Nephron (organoid): ENCODE measurements around the gene TNPO2.

Experiments
- H3K27ac Mint-ChIP-seq, 3 experiments: 2 replicates each; pipeline ENCODE4 v1.8.0; 2020; ENCODE audit warnings: mixed read lengths in 3 of 3, mild to moderate bottlenecking in 2 of 3, moderate library complexity in 1 of 3
- H3K27me3 Mint-ChIP-seq: 2 replicates; pipeline ENCODE4 v1.8.0; 2021; ENCODE audit warnings: low read depth, mild to moderate bottlenecking, moderate library complexity, mixed read lengths
- H3K36me3 Mint-ChIP-seq: 2 replicates; pipeline ENCODE4 v1.8.0; 2020; ENCODE audit warnings: low read depth, mixed read lengths
- H3K4me1 Mint-ChIP-seq: 2 replicates; pipeline ENCODE4 v1.8.0; 2020; ENCODE audit warnings: mixed read lengths
- H3K4me3 Mint-ChIP-seq, 3 experiments: 2 replicates each; pipeline ENCODE4 v1.8.0; 2020; ENCODE audit warnings: mild to moderate bottlenecking in 3 of 3, mixed read lengths in 3 of 3, moderate library complexity in 2 of 3
- H3K9me3 Mint-ChIP-seq: 2 replicates; pipeline ENCODE4 v1.8.0; 2020; ENCODE audit warnings: mixed read lengths
- CTCF ChIP-seq, 3 experiments: fragments of 200-600 bp; sonication (generic); IDR thresholded peaks; one replicate each; pipeline ENCODE4 v1.5.0; 2021; ENCODE audit warnings: antibody characterized with exemption in 3 of 3; ENCODE audit not compliant: unreplicated experiment in 3 of 3

Gene TNPO2

GRCh38 chr19:12652219-12652618 is 71.5 kb downstream of the TNPO2 start:
- TF ChIP-seq CTCF (IDR thresholded peaks at IDR 0.05; ENCODE audit: unreplicated experiment in 3 of 3): no peak
- Mint-ChIP-seq H3K4me3 (no peak overlapping the region), H3K27me3 (no peaks in the 10 kb centered on the region)

GRCh38 chr19:12649941-12650340 is 73.8 kb downstream of the TNPO2 start:
- Mint-ChIP-seq H3K27me3 (no peaks in the 10 kb centered on the region), H3K27ac (no peak overlapping the region), H3K9me3 (no peaks in the 10 kb centered on the region), H3K36me3 (peaks cover 20% of the 10 kb centered on the region), H3K4me1 (no peaks in the 10 kb centered on the region), H3K4me3 (no peak overlapping the region)
- TF ChIP-seq CTCF (IDR thresholded peaks at IDR 0.05; ENCODE audit: unreplicated experiment in 3 of 3): no peak

More at GRCh38 chr19:12652219-12652618, 71.5 kb downstream of the TNPO2 start:
- Mint-ChIP-seq H3K36me3 (peaks cover 34% of the 10 kb centered on the region), H3K9me3 (no peaks in the 10 kb centered on the region), H3K27ac (no peak overlapping the region), H3K4me1 (no peaks in the 10 kb centered on the region)
